ENCODE results near the gene TTYH3.

The TTYH3 gene

GRCh38 chr7:2635148-2635668 lies 3.4 kb downstream of the TTYH3 start:
- DNase-seq (ENCODE audit: low spot score) = no peak

GRCh38 chr7:2635810-2636701 lies 4.3 kb downstream of the TTYH3 start:
- no peak for DNase-seq (ENCODE audit: low spot score)

DNA sequence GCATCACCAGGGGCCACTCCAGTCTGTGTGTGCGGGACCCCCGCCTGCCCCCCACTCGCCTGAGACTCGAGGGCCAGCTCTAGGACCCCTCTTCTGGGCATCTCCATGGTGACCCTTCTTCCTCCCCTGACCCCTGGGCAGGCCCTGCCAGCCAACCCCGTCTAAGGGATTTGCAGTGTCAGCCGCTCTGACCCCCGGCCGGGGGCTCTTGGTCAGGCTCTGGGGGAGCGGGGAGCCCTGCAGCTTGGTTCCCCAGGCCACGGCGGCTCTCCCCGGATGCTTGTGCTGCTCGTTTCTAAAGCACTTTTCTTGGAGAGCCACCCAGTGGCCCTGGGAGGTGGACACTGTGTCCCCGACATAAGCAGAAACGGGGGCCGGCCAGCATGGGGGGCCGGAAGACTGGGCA lies 5.3 kb downstream of the TTYH3 start:
- DNase-seq (ENCODE audit: low spot score) = no peak

DNA sequence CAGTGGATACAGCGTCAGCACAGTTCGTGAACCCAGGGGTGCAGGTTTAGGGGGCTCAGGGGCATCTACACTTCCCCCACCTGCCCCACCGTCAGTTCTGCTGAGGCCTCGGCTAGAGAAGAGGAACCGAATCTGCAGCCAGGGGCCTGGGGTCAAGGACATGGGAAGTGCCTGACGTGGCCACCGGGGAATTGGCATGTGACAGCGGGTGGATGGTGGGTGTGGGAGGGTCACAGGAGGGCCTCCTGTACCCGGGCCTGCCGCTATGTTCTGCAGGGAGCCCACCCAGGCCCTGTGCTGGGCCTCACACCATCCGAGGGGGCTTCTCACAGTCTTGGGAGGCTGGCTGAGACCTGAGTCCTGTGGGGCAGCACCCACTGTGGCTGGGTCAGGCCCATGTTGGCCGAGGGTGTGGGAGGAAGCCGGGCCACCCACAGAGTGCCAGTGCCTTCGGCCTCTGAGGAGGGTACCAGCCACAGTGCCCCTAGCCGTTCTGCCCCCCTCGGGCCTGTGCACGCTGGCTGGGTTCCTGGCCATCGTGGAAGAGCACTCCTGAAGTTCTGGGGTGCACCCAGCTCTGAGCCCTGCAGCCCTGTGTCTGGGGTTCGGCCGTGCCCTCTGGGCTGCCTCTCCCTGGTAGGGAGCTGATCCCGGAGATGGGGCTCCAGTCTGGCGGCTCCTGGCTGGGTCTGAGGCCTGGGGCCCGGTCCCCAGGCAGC lies 5.9 kb downstream of the TTYH3 start:
- DNase-seq (ENCODE audit: low spot score) = no peak

DNA sequence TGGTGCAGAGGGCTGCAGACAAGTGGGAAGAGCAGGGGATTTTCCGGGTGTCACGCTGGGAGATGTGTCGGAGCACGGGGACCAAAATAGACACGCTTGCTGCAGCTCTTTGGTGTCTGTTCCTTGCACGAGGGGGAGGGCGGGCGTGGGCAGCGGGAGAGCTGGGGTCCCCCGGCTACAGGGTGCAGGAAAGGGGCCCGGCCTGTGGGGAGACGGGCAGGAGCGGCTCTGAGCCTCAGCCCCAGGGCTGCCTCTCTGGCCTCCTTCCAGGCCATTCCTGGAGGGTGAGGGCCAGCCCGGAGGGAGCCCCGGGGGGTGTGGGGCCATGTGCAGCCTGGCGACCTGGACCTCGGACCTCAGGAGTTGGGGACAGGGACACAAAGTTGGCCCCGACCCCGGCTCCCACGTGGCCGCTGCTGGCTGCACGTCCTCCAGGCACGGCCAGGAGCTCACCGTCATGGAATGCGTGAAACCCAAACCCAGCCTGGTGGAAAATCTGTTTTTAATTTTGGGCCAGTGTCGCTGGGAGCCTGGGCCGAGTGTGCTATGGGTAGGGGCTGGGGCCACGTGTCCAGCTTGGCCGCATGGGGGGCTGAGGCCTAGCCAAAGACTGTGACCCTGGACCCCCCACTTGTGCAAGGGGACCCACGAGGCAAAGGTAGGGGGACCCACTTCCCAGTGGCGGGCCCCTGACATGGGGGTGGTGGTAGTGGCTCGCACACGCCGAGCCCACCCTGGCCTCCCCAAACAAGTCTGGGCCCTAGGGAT lies 6.6 kb downstream of the TTYH3 start:
- no peak for DNase-seq (ENCODE audit: low spot score)

DNA sequence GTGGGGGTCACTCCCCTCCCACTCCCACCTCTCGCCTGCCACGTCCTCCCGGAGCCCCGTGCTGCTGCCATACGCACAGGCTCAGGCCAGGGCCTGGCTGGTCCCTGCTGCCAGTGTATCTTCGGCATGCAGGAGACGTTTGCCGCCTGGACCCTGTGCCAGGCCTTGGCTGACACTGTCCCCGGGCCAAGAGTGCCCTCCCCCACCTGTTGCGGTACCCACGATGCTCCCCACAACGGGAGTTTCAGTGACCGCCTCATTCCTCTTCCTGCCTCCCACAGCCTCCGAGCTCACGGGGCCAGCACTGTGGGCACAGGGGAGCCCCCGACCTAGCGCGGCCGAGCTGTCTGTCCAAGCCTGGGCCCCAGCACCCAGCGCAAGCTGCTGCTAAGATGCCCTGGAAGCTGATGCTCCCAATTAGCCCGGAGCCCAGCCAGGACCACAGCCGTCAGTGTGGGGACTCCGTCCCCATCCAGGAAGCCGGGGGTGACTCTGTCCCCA lies 7.4 kb downstream of the TTYH3 start:
- DNase-seq (ENCODE audit: low spot score) = no peak

GRCh38 chr7:2639695-2640481 lies 8.1 kb downstream of the TTYH3 start:
- no peak for DNase-seq (ENCODE audit: low spot score)

- no peak for DNase-seq (ENCODE audit: low spot score)
Observed at GRCh38 chr7:2640482-2640830, 8.7 kb downstream of the TTYH3 start.

GRCh38 chr7:2640846-2641316 lies 9.1 kb downstream of the TTYH3 start:
- no peak for DNase-seq (ENCODE audit: low spot score)

GRCh38 chr7:2641406-2642393 lies 9.9 kb downstream of the TTYH3 start:
- DNase-seq (ENCODE audit: low spot score) = peak; percentile 84

GRCh38 chr7:2643386-2644219 lies 11.8 kb downstream of the TTYH3 start:
- no peak for DNase-seq (ENCODE audit: low spot score)

GRCh38 chr7:2644220-2644561 lies 12.4 kb downstream of the TTYH3 start:
- no peak for DNase-seq (ENCODE audit: low spot score)

DNA sequence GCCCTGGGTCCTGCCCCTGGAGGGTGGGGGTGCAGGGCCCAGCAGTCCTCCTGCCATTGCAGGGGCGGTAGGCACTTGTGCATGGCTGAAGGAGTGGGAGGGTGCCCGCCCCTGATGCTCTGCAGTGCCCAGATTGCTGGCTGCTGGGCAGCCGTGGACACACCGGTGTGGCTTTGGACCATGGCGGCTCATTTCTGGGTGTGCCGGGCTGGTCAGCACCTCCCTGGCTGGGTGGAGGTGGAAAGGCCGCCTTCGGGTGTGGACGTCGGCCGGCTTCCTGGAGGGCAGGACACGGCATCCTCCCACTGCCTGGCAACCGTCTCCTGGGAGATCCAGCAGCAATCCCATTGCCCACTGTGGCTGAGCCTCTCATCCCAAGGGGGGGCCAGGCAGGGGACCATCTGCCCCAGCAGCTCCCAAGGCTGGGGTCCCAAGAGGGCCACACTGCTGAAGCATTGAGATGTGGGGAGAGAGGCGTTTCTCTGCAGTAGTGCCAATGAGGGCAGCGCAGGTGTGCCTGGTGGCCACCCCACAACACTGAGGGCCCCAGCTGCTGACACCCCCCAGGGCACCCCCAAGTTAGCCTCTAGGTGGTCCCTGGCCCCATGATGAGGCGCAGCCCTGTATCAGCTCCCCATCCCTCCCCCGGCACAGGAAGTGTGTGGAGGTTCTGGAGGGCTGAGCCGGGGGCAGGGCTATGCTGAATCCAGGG lies 12.9 kb downstream of the TTYH3 start:
- no peak for DNase-seq (ENCODE audit: low spot score)

DNA sequence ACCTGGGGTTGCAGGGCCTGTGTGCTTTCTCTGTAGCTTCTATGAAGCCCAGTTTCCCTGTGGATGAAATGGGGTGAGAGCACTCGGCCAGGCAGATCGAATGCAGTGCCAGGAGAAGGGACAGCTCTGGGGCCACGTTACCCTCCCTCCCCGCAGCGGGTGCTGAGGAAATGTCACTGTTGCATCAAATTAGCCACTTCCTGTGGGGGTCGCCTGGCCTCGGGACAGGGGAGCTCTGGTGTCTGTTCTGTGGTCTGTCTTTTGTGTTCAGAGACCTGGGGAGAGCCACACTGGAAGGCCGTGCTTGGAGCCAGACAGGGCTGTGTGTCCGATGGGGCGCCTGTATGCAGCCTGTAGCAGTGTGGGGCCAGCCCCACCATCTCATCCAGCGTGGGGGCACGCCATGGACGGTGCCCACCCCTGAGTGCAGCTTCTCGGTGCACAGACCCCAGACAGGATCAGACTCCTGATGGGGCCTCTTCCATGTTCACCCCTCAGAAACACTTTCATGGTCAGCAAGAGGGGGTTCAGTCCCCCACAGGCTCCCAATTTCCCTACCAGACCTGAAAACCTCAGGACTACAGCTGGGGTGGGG lies 13.6 kb downstream of the TTYH3 start:
- DNase-seq (ENCODE audit: low spot score) = no peak

DNA sequence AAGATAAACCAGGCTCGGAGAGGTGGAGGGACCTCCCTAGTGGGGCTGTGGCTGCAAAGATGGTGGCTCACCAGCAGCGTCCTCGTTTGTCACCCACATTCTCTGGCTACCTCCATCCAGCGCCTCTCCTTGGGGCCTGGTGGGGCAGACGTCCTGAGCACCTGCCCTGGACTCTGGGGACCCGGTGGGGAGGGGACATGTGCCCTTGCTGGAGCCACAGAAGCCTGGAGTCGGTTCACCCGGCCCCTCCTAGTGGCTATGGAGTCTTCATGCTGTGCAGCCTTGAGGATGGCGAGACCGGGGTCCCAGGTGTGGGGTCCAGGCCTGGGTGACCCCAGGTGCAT lies 14.5 kb downstream of the TTYH3 start:
- no peak for DNase-seq (ENCODE audit: low spot score)

- DNase-seq (ENCODE audit: low spot score) = no peak
Observed at GRCh38 chr7:2646680-2647571, 15.1 kb downstream of the TTYH3 start.

DNA sequence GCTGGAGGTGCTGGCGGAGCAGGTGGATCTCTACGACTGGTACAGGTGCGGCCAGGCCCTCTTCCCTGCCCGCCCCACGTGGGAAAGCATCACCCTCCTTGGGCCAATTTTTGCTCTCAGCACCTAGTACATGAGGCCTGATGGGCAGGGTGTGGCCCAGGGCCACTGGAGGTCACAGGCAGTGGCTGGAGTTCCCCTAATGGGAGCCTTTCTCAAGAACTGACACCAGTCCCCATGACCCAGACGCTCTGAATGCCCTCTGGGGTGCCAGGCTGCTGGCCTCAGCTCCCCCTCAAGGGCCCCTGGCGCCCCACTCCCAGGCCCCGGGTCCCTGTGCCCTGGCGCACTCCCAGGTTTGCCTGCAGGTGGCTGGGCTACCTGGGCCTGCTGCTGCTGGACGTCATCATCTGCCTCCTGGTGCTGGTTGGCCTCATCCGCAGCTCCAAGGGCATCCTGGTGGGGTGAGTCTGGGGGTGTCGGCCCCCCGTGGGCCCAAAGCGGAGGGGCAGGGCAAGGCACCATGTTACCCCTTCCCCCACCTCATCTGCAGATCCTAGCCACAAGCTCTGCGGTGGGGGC lies 15.9 kb downstream of the TTYH3 start:
- DNase-seq (ENCODE audit: low spot score) = no peak
